Measurements from ENCODE around the gene GPR39. TPM values are rescaled to one million over a fixed set of nuclear protein-coding genes. Genes with fewer than 3 reads are reported as not detected.
"Not testable (repeated sequence)": the region's sequence is repeated elsewhere in the genome, so short reads cannot be mapped to it uniquely, and the experiment has no call there.

Gene GPR39
- total RNA-seq, 3 donors from 2014 or later (not counting 1 experiment from before 2014, with no cell fraction given) = not detected

- peaks cover 3 to 10% of the 10 kb centered on the region in 2 donors for H3K9me3 Mint-ChIP-seq
- H3K27ac ChIP-seq (ENCODE audit: low read length) = no peak overlapping the region
- intact Hi-C loops (cut with micrococcal nuclease) = no loop called here
Measured at GRCh38 chr2:132522901-132523300, 106.3 kb downstream of the GPR39 start.

DNA sequence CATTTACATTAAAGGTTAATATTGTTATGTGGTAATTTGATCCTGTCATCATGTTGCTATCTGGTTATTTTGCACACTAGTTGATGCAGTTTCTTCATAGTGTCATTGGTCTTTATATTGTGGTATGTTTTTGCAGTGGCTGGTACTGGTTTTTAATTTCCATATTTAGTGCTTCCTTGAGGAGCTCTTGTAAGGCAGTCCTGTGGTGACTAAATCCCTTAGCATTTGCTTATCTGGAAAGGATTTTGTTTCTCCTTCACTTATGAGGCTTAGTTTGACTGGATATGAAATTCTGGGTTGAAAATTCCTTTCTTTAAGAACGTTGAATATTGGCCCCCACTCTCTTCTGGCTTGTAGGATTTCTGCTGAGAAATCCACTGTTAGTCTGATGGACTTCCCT lies 120.5 kb downstream of the GPR39 start:
- H3K9me3 ChIP-seq (ENCODE audit: control insufficient read depth, insufficient read depth, low read length); H3K36me3 ChIP-seq (ENCODE audit: control insufficient read depth, insufficient read depth, low read length); H3K4me3 Mint-ChIP-seq; H3K27ac ChIP-seq (ENCODE audit: low read length); H3K27me3 Mint-ChIP-seq (ENCODE audit: low read depth in 2 of 2); H3K27me3 ChIP-seq (ENCODE audit: control insufficient read depth, insufficient read depth, low read length); H3K36me3 Mint-ChIP-seq; intact Hi-C loops (cut with micrococcal nuclease); H3K4me1 Mint-ChIP-seq; H3K4me3 ChIP-seq (ENCODE audit: low read length); ATAC-seq; H3K27ac Mint-ChIP-seq; H3K4me1 ChIP-seq (ENCODE audit: control insufficient read depth, insufficient read depth, low read length); DNase-seq: not testable (repeated sequence)
- H3K9me3 Mint-ChIP-seq = peaks cover 10 to 12% of the 10 kb centered on the region in 2 donors
- 71% methylated on average over 1 of the region's 1 CpG for WGBS (ENCODE audit: insufficient coverage)

More at GRCh38 chr2:132522901-132523300, 106.3 kb downstream of the GPR39 start:
- Histone ChIP-seq H3K36me3 (ENCODE audit: control insufficient read depth, insufficient read depth, low read length) (no peaks in the 10 kb centered on the region), H3K9me3 (ENCODE audit: control insufficient read depth, insufficient read depth, low read length) (no peaks in the 10 kb centered on the region), H3K4me3 (ENCODE audit: low read length) (no peak overlapping the region), H3K4me1 (ENCODE audit: control insufficient read depth, insufficient read depth, low read length) (no peaks in the 10 kb centered on the region), H3K27me3 (ENCODE audit: control insufficient read depth, insufficient read depth, low read length) (no peaks in the 10 kb centered on the region)
- ATAC-seq = no peak
- no peak overlapping the region for H3K4me3 Mint-ChIP-seq
- no peak for DNase-seq
- H3K4me1 Mint-ChIP-seq = no peaks in the 10 kb centered on the region
- no peak overlapping the region for H3K27ac Mint-ChIP-seq
- H3K27me3 Mint-ChIP-seq (ENCODE audit: low read depth in 2 of 2) = no peaks in the 10 kb centered on the region
- no peaks in the 10 kb centered on the region for H3K36me3 Mint-ChIP-seq
- TF ChIP-seq CTCF (IDR thresholded peaks at IDR 0.05) = no peak
- WGBS (ENCODE audit: insufficient coverage) = 74% methylated on average over 3 of the region's 4 CpGs

- 70% methylated on average over 4 of the region's 4 CpGs for WGBS (ENCODE audit: insufficient coverage)
- no peak for TF ChIP-seq CTCF (IDR thresholded peaks at IDR 0.05)
- no peak overlapping the region for H3K27ac ChIP-seq (ENCODE audit: low read length)
- H3K4me3 Mint-ChIP-seq = no peak overlapping the region
- intact Hi-C loops (cut with micrococcal nuclease) = no loop called here
- H3K36me3 ChIP-seq (ENCODE audit: control insufficient read depth, insufficient read depth, low read length) = no peaks in the 10 kb centered on the region
- peaks cover 4% of the 10 kb centered on the region for H3K9me3 ChIP-seq (ENCODE audit: control insufficient read depth, insufficient read depth, low read length)
- H3K36me3 Mint-ChIP-seq = no peaks in the 10 kb centered on the region
- no peaks in the 10 kb centered on the region for H3K27me3 ChIP-seq (ENCODE audit: control insufficient read depth, insufficient read depth, low read length)
- peaks cover 10 to 14% of the 10 kb centered on the region in 2 donors for H3K9me3 Mint-ChIP-seq
- no peaks in the 10 kb centered on the region for H3K4me1 Mint-ChIP-seq
- ATAC-seq = no peak
- no peak overlapping the region for H3K27ac Mint-ChIP-seq
- H3K27me3 Mint-ChIP-seq (ENCODE audit: low read depth in 2 of 2) = no peaks in the 10 kb centered on the region
- H3K4me3 ChIP-seq (ENCODE audit: low read length) = no peak overlapping the region
- no peak for DNase-seq
- H3K4me1 ChIP-seq (ENCODE audit: control insufficient read depth, insufficient read depth, low read length) = no peaks in the 10 kb centered on the region
Measured at GRCh38 chr2:132538331-132538855, 121.8 kb downstream of the GPR39 start.

DNA sequence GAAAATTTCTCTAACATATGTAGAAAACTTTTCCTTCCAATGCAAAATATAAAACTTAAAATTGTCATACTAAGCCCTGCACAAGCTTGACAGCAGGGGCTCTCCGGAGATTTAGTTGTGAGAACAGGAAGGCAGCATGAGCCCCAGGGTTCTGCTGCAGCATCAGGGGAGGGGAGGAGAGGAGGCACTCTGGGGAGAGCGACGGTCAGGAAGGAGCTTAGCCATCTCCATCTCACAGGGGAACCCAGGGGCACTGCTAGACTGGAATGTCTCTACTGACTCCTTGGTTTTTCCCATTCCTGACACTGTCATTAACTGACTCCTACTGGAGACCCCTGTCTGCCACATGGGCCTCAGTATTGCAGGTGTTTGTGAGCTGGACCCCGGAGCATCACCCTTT lies 123.6 kb downstream of the GPR39 start:
- Histone ChIP-seq H3K4me3 (ENCODE audit: low read length) (no peak overlapping the region), H3K36me3 (ENCODE audit: control insufficient read depth, insufficient read depth, low read length) (no peaks in the 10 kb centered on the region), H3K4me1 (ENCODE audit: control insufficient read depth, insufficient read depth, low read length) (no peaks in the 10 kb centered on the region), H3K27me3 (ENCODE audit: control insufficient read depth, insufficient read depth, low read length) (no peaks in the 10 kb centered on the region), H3K27ac (ENCODE audit: low read length) (no peak overlapping the region), H3K9me3 (ENCODE audit: control insufficient read depth, insufficient read depth, low read length) (peaks cover 7% of the 10 kb centered on the region)
- Mint-ChIP-seq H3K9me3 (peaks cover 13 to 18% of the 10 kb centered on the region in 2 donors), H3K27me3 (ENCODE audit: low read depth in 2 of 2) (no peaks in the 10 kb centered on the region), H3K4me3 (no peak overlapping the region), H3K36me3 (no peaks in the 10 kb centered on the region), H3K4me1 (no peaks in the 10 kb centered on the region), H3K27ac (no peak overlapping the region)
- DNase-seq (no peak), ATAC-seq (no peak)
- intact Hi-C loops (cut with micrococcal nuclease) = no loop called here
- WGBS (ENCODE audit: insufficient coverage) = 73% methylated on average over 4 of the region's 4 CpGs
- TF ChIP-seq CTCF (IDR thresholded peaks at IDR 0.05) = no peak

Data from natural killer cell (primary cell).